Astrocyte (in vitro differentiated cells and primary cell): ENCODE results near the gene HBS1L. TPM values are rescaled to one million over a fixed set of nuclear protein-coding genes. Genes with fewer than 3 reads are reported as not detected.

Source experiments
- DNase-seq: peaks from one replicate; pipeline ENCODE4 v3.0.0-alpha.2; 2010; ENCODE audit warnings: low read depth
- FAIRE-seq: peaks from 2 replicates; lab custom pipeline; 2011; peaks lifted over from hg19 to GRCh38; lab: Jason Lieb, UNC
- H2AFZ ChIP-seq: 2 replicates; pipeline ENCODE4 v1.6.0; 2012; ENCODE audit warnings: low read depth, low read length, inconsistent platforms
- H3K27ac ChIP-seq: 2 replicates; pipeline ENCODE4 v1.5.1; 2011; ENCODE audit warnings: low read depth, low read length, inconsistent platforms
- H3K27me3 ChIP-seq: 2 replicates; pipeline ENCODE4 v1.6.0; 2011; ENCODE audit warnings: low read length, inconsistent platforms; ENCODE audit not compliant: insufficient read depth
- H3K36me3 ChIP-seq: 2 replicates; pipeline ENCODE4 v1.5.1; 2011; ENCODE audit warnings: low read length, inconsistent platforms; ENCODE audit not compliant: insufficient read depth
- H3K4me1 ChIP-seq: 2 replicates; pipeline ENCODE4 v1.5.1; 2011; ENCODE audit warnings: low read length, inconsistent platforms; ENCODE audit not compliant: insufficient read depth
- H3K4me2 ChIP-seq: 2 replicates; pipeline ENCODE4 v1.6.0; 2012; ENCODE audit warnings: low read length, inconsistent platforms
- H3K4me3 ChIP-seq: 2 replicates; pipeline ENCODE4 v1.5.1; 2011; ENCODE audit warnings: low read depth, mild to moderate bottlenecking, low read length, inconsistent platforms; ENCODE audit not compliant: insufficient read depth
- H3K79me2 ChIP-seq: 2 replicates; pipeline ENCODE4 v1.6.0; 2012; ENCODE audit warnings: mild to moderate bottlenecking, low read length, inconsistent platforms; ENCODE audit not compliant: insufficient read depth
- H3K9ac ChIP-seq: 2 replicates; pipeline ENCODE4 v1.6.0; 2012; ENCODE audit warnings: mild to moderate bottlenecking, low read length, inconsistent platforms
- H3K9me3 ChIP-seq: 2 replicates; pipeline ENCODE4 v1.5.1; 2012; ENCODE audit warnings: low read depth, mild to moderate bottlenecking, low read length, inconsistent platforms; ENCODE audit not compliant: insufficient read depth
- H4K20me1 ChIP-seq: 2 replicates; pipeline ENCODE4 v1.6.0; 2012; ENCODE audit warnings: low read length, inconsistent platforms; ENCODE audit not compliant: insufficient read depth
- H3K27ac Mint-ChIP-seq: one replicate; pipeline ENCODE4 v1.8.0; 2021; ENCODE audit warnings: mild to moderate bottlenecking, mixed read lengths; ENCODE audit not compliant: unreplicated experiment
- H3K27me3 Mint-ChIP-seq: one replicate; pipeline ENCODE4 v1.8.0; 2021; ENCODE audit warnings: low read depth, mixed read lengths; ENCODE audit not compliant: unreplicated experiment
- H3K36me3 Mint-ChIP-seq: one replicate; pipeline ENCODE4 v1.8.0; 2021; ENCODE audit warnings: low read depth, mixed read lengths; ENCODE audit not compliant: unreplicated experiment
- H3K4me1 Mint-ChIP-seq: one replicate; pipeline ENCODE4 v1.8.0; 2021; ENCODE audit warnings: low read depth, mixed read lengths; ENCODE audit not compliant: unreplicated experiment
- H3K4me3 Mint-ChIP-seq: one replicate; pipeline ENCODE4 v1.8.0; 2021; ENCODE audit warnings: mild to moderate bottlenecking, moderate library complexity, mixed read lengths; ENCODE audit not compliant: unreplicated experiment
- H3K9me3 Mint-ChIP-seq: one replicate; pipeline ENCODE4 v1.8.0; 2021; ENCODE audit warnings: mild to moderate bottlenecking, mixed read lengths; ENCODE audit not compliant: unreplicated experiment
- EZH2 ChIP-seq: IDR thresholded peaks from 2 replicates; pipeline ENCODE4 v1.6.1; 2012; ENCODE audit warnings: mild to moderate bottlenecking, low read length, inconsistent platforms; ENCODE audit not compliant: insufficient read depth
- total RNA-seq: library from RNA; stranded (reverse); gene quantifications from 2 replicates; pipeline ENCODE4 v1.2.1, GENCODE V29; 2021
- TF ChIP-seq, protein P1 (sequence below): IDR thresholded peaks from 2 replicates; pipeline ENCODE4 v1.5.1; 2011; ENCODE audit warnings: low read depth, mild to moderate bottlenecking, inconsistent platforms, low read length, moderate library complexity; ENCODE audit not compliant: insufficient read depth

Gene HBS1L
- total RNA-seq, 1 donor from 2014 or later = 87.8 TPM

DNA sequence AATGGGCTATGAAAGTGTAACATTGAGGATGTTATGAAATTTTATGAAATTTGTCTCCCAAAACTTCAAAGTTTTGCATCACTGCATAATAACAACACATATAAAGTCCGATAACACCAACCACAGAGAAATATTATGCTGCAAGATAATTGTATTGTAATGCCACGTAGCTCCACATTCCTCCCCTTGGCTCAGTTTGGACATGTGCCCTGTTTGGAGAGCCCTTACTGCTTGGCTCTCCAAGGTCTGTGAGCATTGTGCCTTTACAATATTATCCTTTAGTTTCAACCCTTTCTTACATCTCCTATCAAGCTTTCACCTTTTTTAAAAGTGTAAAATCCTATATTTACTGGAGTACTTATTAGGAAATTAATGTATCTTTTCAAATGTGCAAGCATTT lies 10.8 kb downstream of the HBS1L start:
- Histone ChIP-seq H3K36me3 (peaks cover 6% of the 10 kb centered on the region), H3K4me2 (no peak overlapping the region), H3K27me3 (no peaks in the 10 kb centered on the region), H3K27ac (no peak overlapping the region), H3K4me3 (no peak overlapping the region), H3K9me3 (no peaks in the 10 kb centered on the region), H3K9ac (no peak overlapping the region), H3K79me2 (peaks cover 95% of the 10 kb centered on the region), H4K20me1 (peaks cover 53% of the 10 kb centered on the region), H3K4me1 (no peaks in the 10 kb centered on the region), H2AFZ (no peak overlapping the region)
- DNase-seq (peak; percentile 5), FAIRE-seq (peak; percentile 55)
- H3K27me3 Mint-ChIP-seq = no peaks in the 10 kb centered on the region
- no peak overlapping the region for H3K4me3 Mint-ChIP-seq
- peaks cover 3% of the 10 kb centered on the region for H3K36me3 Mint-ChIP-seq
- TF ChIP-seq, protein P1, sequence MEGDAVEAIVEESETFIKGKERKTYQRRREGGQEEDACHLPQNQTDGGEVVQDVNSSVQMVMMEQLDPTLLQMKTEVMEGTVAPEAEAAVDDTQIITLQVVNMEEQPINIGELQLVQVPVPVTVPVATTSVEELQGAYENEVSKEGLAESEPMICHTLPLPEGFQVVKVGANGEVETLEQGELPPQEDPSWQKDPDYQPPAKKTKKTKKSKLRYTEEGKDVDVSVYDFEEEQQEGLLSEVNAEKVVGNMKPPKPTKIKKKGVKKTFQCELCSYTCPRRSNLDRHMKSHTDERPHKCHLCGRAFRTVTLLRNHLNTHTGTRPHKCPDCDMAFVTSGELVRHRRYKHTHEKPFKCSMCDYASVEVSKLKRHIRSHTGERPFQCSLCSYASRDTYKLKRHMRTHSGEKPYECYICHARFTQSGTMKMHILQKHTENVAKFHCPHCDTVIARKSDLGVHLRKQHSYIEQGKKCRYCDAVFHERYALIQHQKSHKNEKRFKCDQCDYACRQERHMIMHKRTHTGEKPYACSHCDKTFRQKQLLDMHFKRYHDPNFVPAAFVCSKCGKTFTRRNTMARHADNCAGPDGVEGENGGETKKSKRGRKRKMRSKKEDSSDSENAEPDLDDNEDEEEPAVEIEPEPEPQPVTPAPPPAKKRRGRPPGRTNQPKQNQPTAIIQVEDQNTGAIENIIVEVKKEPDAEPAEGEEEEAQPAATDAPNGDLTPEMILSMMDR = no peak
- H3K27ac Mint-ChIP-seq = no peak overlapping the region
- no peaks in the 10 kb centered on the region for H3K9me3 Mint-ChIP-seq
- peaks cover 2% of the 10 kb centered on the region for H3K4me1 Mint-ChIP-seq

DNA sequence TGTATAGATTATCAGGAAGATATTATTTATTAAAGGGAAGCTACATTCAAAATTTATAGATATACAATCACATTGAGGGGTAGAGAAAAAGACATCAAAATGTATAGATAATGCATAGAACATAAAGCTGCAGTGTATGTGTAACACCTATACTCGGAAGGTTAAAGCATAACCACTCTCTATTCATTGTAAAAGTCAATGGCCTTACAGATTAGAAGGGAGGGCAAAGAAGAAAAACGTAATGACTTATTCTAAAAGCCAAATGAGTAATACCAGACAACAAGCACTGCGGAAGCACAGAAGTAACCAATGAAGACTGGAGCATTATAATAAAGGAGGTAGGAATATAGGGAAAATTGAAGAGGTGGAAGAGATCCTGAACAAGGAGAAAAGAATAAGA lies 11.3 kb downstream of the HBS1L start:
- Mint-ChIP-seq H3K36me3 (peaks cover 3% of the 10 kb centered on the region), H3K27ac (no peak overlapping the region), H3K27me3 (no peaks in the 10 kb centered on the region), H3K4me3 (no peak overlapping the region), H3K9me3 (no peaks in the 10 kb centered on the region), H3K4me1 (peaks cover 2% of the 10 kb centered on the region)
- Histone ChIP-seq H4K20me1 (peaks cover 49% of the 10 kb centered on the region), H3K4me2 (no peak overlapping the region), H3K36me3 (peaks cover 6% of the 10 kb centered on the region), H3K79me2 (peaks cover 92% of the 10 kb centered on the region), H3K9me3 (no peaks in the 10 kb centered on the region), H3K27me3 (no peaks in the 10 kb centered on the region), H3K9ac (no peak overlapping the region), H3K4me1 (no peaks in the 10 kb centered on the region), H2AFZ (no peak overlapping the region), H3K4me3 (no peak overlapping the region), H3K27ac (no peak overlapping the region)
- DNase-seq (no peak), FAIRE-seq (no peak)
- TF ChIP-seq, protein P1 = no peak
- no peak for TF ChIP-seq EZH2

DNA sequence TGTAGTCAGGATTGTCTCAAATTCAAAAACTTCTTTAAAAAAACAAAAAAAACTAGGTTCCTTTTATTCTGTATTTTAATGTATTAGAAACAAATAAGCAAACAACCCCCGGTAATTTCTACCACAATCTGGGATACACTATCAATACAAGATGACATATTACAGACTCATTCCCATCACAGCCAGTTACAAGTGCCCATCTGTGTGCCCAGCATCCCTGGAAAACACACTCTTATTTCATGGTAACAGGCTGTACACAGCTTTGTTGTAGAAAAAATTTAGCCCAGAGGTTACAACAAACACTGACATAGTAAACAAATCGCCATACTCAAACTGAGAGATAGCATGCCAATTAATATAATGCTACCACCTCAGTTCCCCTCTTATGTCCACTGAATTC lies 16.3 kb downstream of the HBS1L start:
- Histone ChIP-seq H3K4me3 (no peak overlapping the region), H3K4me2 (no peak overlapping the region), H4K20me1 (peaks cover 10% of the 10 kb centered on the region), H3K27ac (no peak overlapping the region), H3K36me3 (peaks cover 22% of the 10 kb centered on the region), H3K79me2 (peaks cover 45% of the 10 kb centered on the region), H3K9ac (no peak overlapping the region), H3K9me3 (no peaks in the 10 kb centered on the region), H3K4me1 (no peaks in the 10 kb centered on the region), H3K27me3 (no peaks in the 10 kb centered on the region), H2AFZ (no peak overlapping the region)
- Mint-ChIP-seq H3K36me3 (peaks cover 5% of the 10 kb centered on the region), H3K9me3 (no peaks in the 10 kb centered on the region), H3K4me3 (no peak overlapping the region), H3K4me1 (peaks cover 2% of the 10 kb centered on the region), H3K27ac (no peak overlapping the region), H3K27me3 (no peaks in the 10 kb centered on the region)
- FAIRE-seq (no peak), DNase-seq (no peak)
- no peak for TF ChIP-seq EZH2
- TF ChIP-seq, protein P1 = no peak
